Choroid plexus epithelial cell (primary cell): ENCODE data around the gene HRAS.

Experiments used
- DNase-seq: peaks from one replicate; pipeline ENCODE4 v3.0.0-alpha.2; 2010; ENCODE audit warnings: low read depth
- H3K4me3 ChIP-seq: 2 replicates; pipeline ENCODE4 v1.5.1; 2011; ENCODE audit warnings: low read depth, mild to moderate bottlenecking, control low read depth, low read length, moderate library complexity
- CTCF ChIP-seq: conservative IDR thresholded peaks from 2 replicates; pipeline ENCODE4 v1.5.1; 2011; ENCODE audit warnings: low read depth, mild to moderate bottlenecking, control low read depth, inconsistent platforms, low read length, moderate library complexity

HRAS gene

GRCh38 chr11:551131-551530 lies 15.8 kb upstream of the HRAS start:
- no peak for TF ChIP-seq CTCF
- H3K4me3 ChIP-seq = no peak overlapping the region
- no peak for DNase-seq

GRCh38 chr11:550746-551085 lies 15.3 kb upstream of the HRAS start:
- DNase-seq = no peak
- H3K4me3 ChIP-seq = no peak overlapping the region
- no peak for TF ChIP-seq CTCF

- no peak for DNase-seq
- H3K4me3 ChIP-seq = no peak overlapping the region
- TF ChIP-seq CTCF = no peak
Observed at GRCh38 chr11:550021-550745, 14.8 kb upstream of the HRAS start.

DNA sequence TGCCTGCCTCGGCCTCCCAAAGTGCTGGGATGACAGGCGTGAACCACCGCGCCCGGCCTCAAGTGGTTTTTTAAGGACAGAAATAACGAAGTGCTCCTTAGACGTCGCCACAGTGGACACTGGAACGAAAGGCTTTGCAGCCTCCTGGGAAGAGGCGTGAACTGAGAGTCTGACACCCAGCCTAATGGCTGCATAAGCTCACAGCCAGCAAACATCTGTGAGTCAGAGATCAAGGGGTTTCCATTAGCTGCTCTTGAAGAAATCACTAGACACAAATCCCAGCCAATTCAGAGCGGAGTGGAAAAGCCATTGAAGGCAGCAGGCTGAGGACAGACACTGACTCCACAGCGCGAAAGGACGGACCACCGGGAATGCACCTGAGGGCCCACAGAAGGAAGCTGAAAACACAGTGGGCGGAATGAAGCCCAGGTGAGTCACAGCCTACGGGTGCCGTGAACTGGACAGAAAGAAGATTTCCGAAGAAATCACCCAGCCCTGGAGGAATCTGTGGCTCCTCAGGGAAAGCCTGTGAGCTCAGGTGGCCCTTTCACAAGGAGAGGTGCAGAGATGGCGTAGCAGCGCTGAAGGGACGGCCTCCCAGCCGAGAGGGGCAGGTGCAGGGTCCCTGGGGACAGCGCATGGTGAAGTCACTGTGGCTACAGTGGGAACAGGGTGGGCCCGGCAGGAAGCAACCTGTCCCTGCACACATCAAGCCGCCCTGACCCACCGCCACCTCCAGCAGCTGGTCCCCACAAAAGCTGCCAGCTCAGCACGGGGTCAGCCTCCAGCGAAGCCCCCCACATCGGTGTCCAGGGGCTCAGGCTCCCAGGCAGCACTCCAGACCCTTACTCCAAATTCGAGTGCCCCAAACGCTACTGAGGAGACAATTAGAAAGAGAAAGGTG lies 13.6 kb upstream of the HRAS start:
- TF ChIP-seq CTCF = no peak
- H3K4me3 ChIP-seq = no peak overlapping the region
- peak; percentile 22 for DNase-seq

DNA sequence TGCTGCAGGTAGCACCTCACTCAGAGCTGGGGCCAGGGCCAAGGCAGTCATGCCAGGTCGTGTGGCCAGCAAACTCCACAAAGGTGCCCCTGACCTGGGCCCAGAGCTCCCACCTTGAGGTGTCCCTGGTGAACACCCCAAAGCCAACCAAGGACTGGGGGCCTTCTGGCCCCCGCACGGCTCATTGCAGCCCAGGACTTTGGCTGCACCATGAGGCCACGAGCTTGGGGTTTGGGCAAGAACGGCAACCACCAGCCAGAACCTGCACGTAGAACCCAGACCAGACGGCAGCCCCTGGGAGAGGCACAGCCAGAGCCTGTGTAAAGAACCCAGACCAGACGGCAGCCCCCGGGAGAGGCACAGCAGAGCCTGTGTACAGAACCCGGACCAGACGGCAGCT lies 9.8 kb upstream of the HRAS start:
- TF ChIP-seq CTCF = no peak
- H3K4me3 ChIP-seq = no peak overlapping the region

GRCh38 chr11:544817-545166 lies 9.4 kb upstream of the HRAS start:
- no peak for TF ChIP-seq CTCF
- no peak for DNase-seq
- no peak overlapping the region for H3K4me3 ChIP-seq

More for the DNA sequence above, 9.8 kb upstream of the HRAS start:
- no peak for DNase-seq
